Ascending aorta (tissue), 2 donors: Measurements from ENCODE around the gene PCYOX1L. TPM values are rescaled to one million over a fixed set of nuclear protein-coding genes. Genes with fewer than 3 reads are reported as not detected.
A peak's percentile ranks its signal among the peaks of the same experiment; 100 is the strongest.

Experiments
- DNase-seq, 2 donors: peaks; one replicate each; pipeline ENCODE4 v3.0.0-alpha.2; 2019; ENCODE audit warnings: low spot score in 2 of 2
- H3K27ac ChIP-seq, 2 donors: fragments of 200-600 bp; sonication (generic); one replicate each; pipeline ENCODE4 v1.5.1; 2016 to 2017; ENCODE audit warnings: mild to moderate bottlenecking in 1 of 2
- H3K27me3 ChIP-seq: fragments of 200-600 bp; sonication (generic); one replicate; pipeline ENCODE4 v1.5.1; 2017
- H3K36me3 ChIP-seq, 2 donors: fragments of 200-600 bp; sonication (generic); one replicate each; pipeline ENCODE4 v1.5.1; 2016
- H3K4me1 ChIP-seq, 2 donors: fragments of 200-600 bp; sonication (generic); one replicate each; pipeline ENCODE4 v1.5.1; 2016 to 2017; ENCODE audit warnings: mild to moderate bottlenecking in 1 of 2
- H3K4me3 ChIP-seq, 2 donors: fragments of 200-600 bp; sonication (generic); one replicate each; pipeline ENCODE4 v1.5.1; 2016 to 2017; ENCODE audit warnings: mild to moderate bottlenecking in 1 of 2
- H3K9me3 ChIP-seq, 2 donors: fragments of 200-600 bp; sonication (generic); one replicate each; pipeline ENCODE4 v1.5.1; 2016
- intact Hi-C: fragments of 100-400 bp; cut with DNase I; formaldehyde crosslinking; loops from one replicate; pipeline ENCODE4 v1.15.1; 2023
- total RNA-seq: library from RNA; depleted of rRNA; stranded (reverse); fragments of >200 nt; gene quantifications from one replicate; pipeline ENCODE4 v1.1.0, GENCODE V29; 2016
- TF ChIP-seq, protein P1 (sequence below), 3 experiments: fragments of 200-600 bp in 2 of 3; fragments of 450-650 bp in 1 of 3; sonication (generic) in 2 of 3; IDR thresholded peaks; one replicate each; pipeline ENCODE4 v1.5.1; 2016 to 2019; ENCODE audit warnings: antibody characterized with exemption in 3 of 3, mild to moderate bottlenecking in 1 of 3, moderate library complexity in 1 of 3

Gene PCYOX1L
- total RNA-seq, 1 donor from 2014 or later = 1.5 TPM

DNA sequence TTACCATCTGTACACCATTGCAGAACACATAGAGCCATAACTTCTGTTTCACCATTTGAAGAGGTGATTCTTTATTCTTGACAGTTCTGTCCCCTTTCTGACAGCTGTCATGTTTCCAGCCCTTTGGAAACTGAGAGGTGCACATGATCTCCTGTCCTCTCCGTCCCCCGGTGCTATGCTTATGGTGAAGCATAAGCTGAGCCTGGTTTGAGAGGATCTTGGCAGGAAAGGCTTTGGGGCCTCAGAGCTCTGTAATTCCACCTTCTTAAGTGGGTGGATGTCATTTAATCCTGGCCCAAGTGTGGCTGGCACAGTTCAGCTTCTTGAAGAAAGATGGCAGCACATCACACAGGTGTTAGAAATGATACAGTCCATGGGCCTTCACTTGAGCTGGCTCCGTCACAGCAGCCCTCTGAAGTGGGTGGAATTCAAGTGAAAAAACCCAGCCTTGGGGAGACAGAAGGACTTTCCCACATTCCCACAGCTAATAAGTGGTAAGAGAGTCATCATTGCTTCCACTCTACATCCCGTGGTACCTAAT is 43.2 kb upstream of the PCYOX1L start:
- Histone ChIP-seq H3K4me1 (no peaks in the 10 kb centered on the region), H3K36me3 (no peaks in the 10 kb centered on the region), H3K27me3 (no peaks in the 10 kb centered on the region), H3K9me3 (no peaks in the 10 kb centered on the region), H3K27ac (no peak overlapping the region), H3K4me3 (no peak overlapping the region)
- no peak for DNase-seq
- TF ChIP-seq, protein P1, sequence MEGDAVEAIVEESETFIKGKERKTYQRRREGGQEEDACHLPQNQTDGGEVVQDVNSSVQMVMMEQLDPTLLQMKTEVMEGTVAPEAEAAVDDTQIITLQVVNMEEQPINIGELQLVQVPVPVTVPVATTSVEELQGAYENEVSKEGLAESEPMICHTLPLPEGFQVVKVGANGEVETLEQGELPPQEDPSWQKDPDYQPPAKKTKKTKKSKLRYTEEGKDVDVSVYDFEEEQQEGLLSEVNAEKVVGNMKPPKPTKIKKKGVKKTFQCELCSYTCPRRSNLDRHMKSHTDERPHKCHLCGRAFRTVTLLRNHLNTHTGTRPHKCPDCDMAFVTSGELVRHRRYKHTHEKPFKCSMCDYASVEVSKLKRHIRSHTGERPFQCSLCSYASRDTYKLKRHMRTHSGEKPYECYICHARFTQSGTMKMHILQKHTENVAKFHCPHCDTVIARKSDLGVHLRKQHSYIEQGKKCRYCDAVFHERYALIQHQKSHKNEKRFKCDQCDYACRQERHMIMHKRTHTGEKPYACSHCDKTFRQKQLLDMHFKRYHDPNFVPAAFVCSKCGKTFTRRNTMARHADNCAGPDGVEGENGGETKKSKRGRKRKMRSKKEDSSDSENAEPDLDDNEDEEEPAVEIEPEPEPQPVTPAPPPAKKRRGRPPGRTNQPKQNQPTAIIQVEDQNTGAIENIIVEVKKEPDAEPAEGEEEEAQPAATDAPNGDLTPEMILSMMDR (IDR thresholded peaks at IDR 0.05) = no peak
- intact Hi-C loops = loop anchor here (5.0 kb wide), 1 partner anchor 303 kb away; no protein-coding TSS in a partner anchor

- no peaks in the 10 kb centered on the region for H3K36me3 ChIP-seq
- no peaks in the 10 kb centered on the region for H3K9me3 ChIP-seq
- DNase-seq = no peak
- H3K27ac ChIP-seq = no peak overlapping the region
- no peaks in the 10 kb centered on the region for H3K27me3 ChIP-seq
- peaks cover 0 to 4% of the 10 kb centered on the region in 2 donors for H3K4me1 ChIP-seq
- intact Hi-C loops = loop anchor here (5.0 kb wide), 1 partner anchor 302 kb away; no protein-coding TSS in a partner anchor
- TF ChIP-seq, protein P1 (IDR thresholded peaks at IDR 0.05) = no peak
- H3K4me3 ChIP-seq = no peak overlapping the region
Measured at GRCh38 chr5:149315753-149316152, 42.1 kb upstream of the PCYOX1L start.

- intact Hi-C loops = loop anchor here (5.0 kb wide), 1 partner anchor 300 kb away; no protein-coding TSS in a partner anchor
- Histone ChIP-seq H3K4me1 (peaks cover 0 to 6% of the 10 kb centered on the region in 2 donors), H3K27ac (no peak overlapping the region), H3K4me3 (no peak overlapping the region), H3K9me3 (no peaks in the 10 kb centered on the region), H3K27me3 (no peaks in the 10 kb centered on the region), H3K36me3 (no peaks in the 10 kb centered on the region)
- TF ChIP-seq, protein P1 (IDR thresholded peaks at IDR 0.05) = peak; percentile 43 to 67 (median 60)
- DNase-seq = no peak
Measured at GRCh38 chr5:149317281-149318048, 40.4 kb upstream of the PCYOX1L start.

DNA sequence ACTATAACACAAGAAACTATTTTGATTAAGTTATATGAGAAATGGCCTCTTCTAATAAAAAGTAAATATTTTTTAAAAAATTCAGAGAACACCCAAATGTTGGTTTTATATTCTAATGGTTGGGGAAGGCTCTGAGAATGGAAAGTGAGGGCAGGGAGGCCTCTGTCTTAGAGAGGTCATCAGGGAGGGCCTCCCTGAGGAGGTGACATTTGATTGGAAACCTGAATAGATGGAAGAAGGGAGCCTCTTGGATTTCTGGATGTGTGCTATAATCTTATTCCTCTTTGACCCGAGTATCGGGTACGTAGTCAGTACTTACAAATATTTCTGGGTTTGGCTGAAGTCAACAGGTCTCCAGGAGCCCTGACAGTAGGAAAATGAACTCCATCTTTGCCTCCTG is 38.7 kb upstream of the PCYOX1L start:
- no peaks in the 10 kb centered on the region for H3K9me3 ChIP-seq
- TF ChIP-seq, protein P1 (IDR thresholded peaks at IDR 0.05) = no peak
- peaks cover 0 to 6% of the 10 kb centered on the region in 2 donors for H3K4me1 ChIP-seq
- no peaks in the 10 kb centered on the region for H3K27me3 ChIP-seq
- no peak overlapping the region for H3K4me3 ChIP-seq
- no peaks in the 10 kb centered on the region for H3K36me3 ChIP-seq
- intact Hi-C loops = loop anchor here (5.0 kb wide), 1 partner anchor 298 kb away; no protein-coding TSS in a partner anchor
- H3K27ac ChIP-seq = no peak overlapping the region
- no peak for DNase-seq

GRCh38 chr5:149320791-149321330 is 37.0 kb upstream of the PCYOX1L start:
- no peaks in the 10 kb centered on the region for H3K27me3 ChIP-seq
- no peak overlapping the region for H3K4me3 ChIP-seq
- DNase-seq = peak in 1 of 2 donors; percentile 76
- H3K27ac ChIP-seq = peak overlapping the region in 1 of 2 donors; percentile 39
- TF ChIP-seq, protein P1 (IDR thresholded peaks at IDR 0.05) = no peak
- intact Hi-C loops = loop anchor here (2.0 kb wide), 1 partner anchor 244 kb away; no protein-coding TSS in a partner anchor
- peaks cover 0 to 6% of the 10 kb centered on the region in 2 donors for H3K4me1 ChIP-seq
- H3K36me3 ChIP-seq = no peaks in the 10 kb centered on the region
- no peaks in the 10 kb centered on the region for H3K9me3 ChIP-seq
